HFFc6 (cell line): ENCODE data around the gene SAPCD2. TPM values are rescaled to one million over a fixed set of nuclear protein-coding genes. Genes with fewer than 3 reads are reported as not detected.

Experiments used
- DNase-seq: peaks from one replicate; pipeline ENCODE4 v3.0.0-alpha.2; 2018
- H3K27ac Mint-ChIP-seq: 2 replicates; pipeline ENCODE4 v1.8.0; 2020; ENCODE audit warnings: mild to moderate bottlenecking, mixed read lengths
- H3K27me3 Mint-ChIP-seq: 2 replicates; pipeline ENCODE4 v1.8.0; 2021; ENCODE audit warnings: mild to moderate bottlenecking, moderate library complexity, mixed read lengths; ENCODE audit not compliant: insufficient read depth
- H3K36me3 Mint-ChIP-seq: 2 replicates; pipeline ENCODE4 v1.8.0; 2021; ENCODE audit warnings: low read depth, mixed read lengths
- H3K4me1 Mint-ChIP-seq: 2 replicates; pipeline ENCODE4 v1.8.0; 2020; ENCODE audit warnings: low read depth, mixed read lengths
- H3K4me3 Mint-ChIP-seq: 2 replicates; pipeline ENCODE4 v1.8.0; 2020; ENCODE audit warnings: mild to moderate bottlenecking, moderate library complexity, mixed read lengths
- H3K9me3 Mint-ChIP-seq: 2 replicates; pipeline ENCODE4 v1.8.0; 2020; ENCODE audit warnings: mild to moderate bottlenecking, mixed read lengths
- total RNA-seq, 6 experiments: library from RNA; stranded (reverse); fragmentation: NEBNext Ultra II Directional; extraction: Animal tissue kit (Norgen Biotek cat#: 25700); gene quantifications; 2 replicates in 1 of 6; 3 replicates in 5 of 6; pipeline ENCODE4 v1.2.3, GENCODE V29; 2021
- TF ChIP-seq, protein P1 (sequence below): fragments of 200-600 bp; sonication (generic); IDR thresholded peaks from 2 replicates; pipeline ENCODE4 v1.5.0; 2021; ENCODE audit warnings: antibody characterized with exemption, mild to moderate bottlenecking

The SAPCD2 gene
- total RNA-seq, 6 experiments from 2014 or later = 7.7 to 14.8 (median 11.3) TPM

DNA sequence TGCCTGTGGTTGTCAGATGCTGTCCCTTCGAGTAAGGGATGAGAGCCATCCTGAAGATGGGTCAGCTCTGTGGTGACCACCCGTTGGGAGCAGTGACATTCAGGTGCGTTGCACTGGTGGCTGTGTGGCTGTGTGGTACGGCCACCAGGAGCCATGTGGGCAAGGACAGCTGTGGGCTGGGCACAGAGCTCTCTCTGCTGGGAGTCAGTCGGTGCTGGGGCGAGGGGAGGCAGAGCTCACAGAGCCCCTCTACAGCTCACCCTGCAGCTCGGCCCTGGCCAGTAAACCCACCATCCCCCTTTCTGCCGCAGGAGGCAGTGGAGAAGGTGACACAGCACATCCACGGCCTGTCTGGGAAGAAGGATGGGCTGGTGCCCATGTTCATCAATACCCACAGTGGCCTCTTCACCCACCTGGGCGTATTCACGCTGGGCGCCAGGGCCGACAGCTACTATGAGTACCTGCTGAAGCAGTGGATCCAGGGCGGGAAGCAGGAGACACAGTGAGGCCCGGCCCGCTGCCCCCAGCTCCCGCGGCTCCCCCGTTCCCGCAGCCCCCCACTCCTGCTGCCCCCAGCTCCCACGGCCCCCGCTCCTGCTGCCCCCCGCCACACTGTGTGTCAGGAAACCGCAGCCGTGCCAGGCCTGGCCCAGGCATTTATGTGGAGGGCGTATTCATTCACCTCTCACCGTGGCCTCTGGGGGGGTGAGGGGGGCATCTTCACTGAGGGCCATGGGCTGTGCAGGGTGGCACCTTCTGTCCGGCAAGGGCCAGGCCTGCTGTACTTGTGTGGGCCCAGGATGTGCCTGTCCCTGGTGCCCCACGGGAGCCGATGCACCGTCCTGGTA is 35.7 kb upstream of the SAPCD2 start:
- Mint-ChIP-seq H3K27me3 (no peaks in the 10 kb centered on the region; the same call in none of the 2 replicates), H3K4me1 (no peaks in the 10 kb centered on the region), H3K36me3 (peaks cover 9% of the 10 kb centered on the region), H3K27ac (no peak overlapping the region), H3K4me3 (no peak overlapping the region), H3K9me3 (no peaks in the 10 kb centered on the region)
- TF ChIP-seq, protein P1, sequence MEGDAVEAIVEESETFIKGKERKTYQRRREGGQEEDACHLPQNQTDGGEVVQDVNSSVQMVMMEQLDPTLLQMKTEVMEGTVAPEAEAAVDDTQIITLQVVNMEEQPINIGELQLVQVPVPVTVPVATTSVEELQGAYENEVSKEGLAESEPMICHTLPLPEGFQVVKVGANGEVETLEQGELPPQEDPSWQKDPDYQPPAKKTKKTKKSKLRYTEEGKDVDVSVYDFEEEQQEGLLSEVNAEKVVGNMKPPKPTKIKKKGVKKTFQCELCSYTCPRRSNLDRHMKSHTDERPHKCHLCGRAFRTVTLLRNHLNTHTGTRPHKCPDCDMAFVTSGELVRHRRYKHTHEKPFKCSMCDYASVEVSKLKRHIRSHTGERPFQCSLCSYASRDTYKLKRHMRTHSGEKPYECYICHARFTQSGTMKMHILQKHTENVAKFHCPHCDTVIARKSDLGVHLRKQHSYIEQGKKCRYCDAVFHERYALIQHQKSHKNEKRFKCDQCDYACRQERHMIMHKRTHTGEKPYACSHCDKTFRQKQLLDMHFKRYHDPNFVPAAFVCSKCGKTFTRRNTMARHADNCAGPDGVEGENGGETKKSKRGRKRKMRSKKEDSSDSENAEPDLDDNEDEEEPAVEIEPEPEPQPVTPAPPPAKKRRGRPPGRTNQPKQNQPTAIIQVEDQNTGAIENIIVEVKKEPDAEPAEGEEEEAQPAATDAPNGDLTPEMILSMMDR = no peak
- no peak for DNase-seq

- H3K36me3 Mint-ChIP-seq = peaks cover 18% of the 10 kb centered on the region
- TF ChIP-seq, protein P1 = no peak
- no peaks in the 10 kb centered on the region for H3K4me1 Mint-ChIP-seq
- H3K4me3 Mint-ChIP-seq = no peak overlapping the region
- H3K9me3 Mint-ChIP-seq = no peaks in the 10 kb centered on the region
- no peaks in the 10 kb centered on the region; the same call in none of the 2 replicates for H3K27me3 Mint-ChIP-seq
- no peak for DNase-seq
- no peak overlapping the region for H3K27ac Mint-ChIP-seq
Measured at GRCh38 chr9:137103206-137103999, 33.0 kb upstream of the SAPCD2 start.

- DNase-seq = no peak
- no peaks in the 10 kb centered on the region; the same call in 1 of the 2 replicates for H3K27me3 Mint-ChIP-seq
- TF ChIP-seq, protein P1 = no peak
- H3K9me3 Mint-ChIP-seq = no peaks in the 10 kb centered on the region
- no peak overlapping the region for H3K4me3 Mint-ChIP-seq
- peaks cover 19% of the 10 kb centered on the region for H3K36me3 Mint-ChIP-seq
- H3K27ac Mint-ChIP-seq = no peak overlapping the region
- no peaks in the 10 kb centered on the region for H3K4me1 Mint-ChIP-seq
Measured at GRCh38 chr9:137099231-137099630, 28.9 kb upstream of the SAPCD2 start.

GRCh38 chr9:137097761-137098462 is 27.6 kb upstream of the SAPCD2 start:
- Mint-ChIP-seq H3K36me3 (peaks cover 22% of the 10 kb centered on the region), H3K27ac (no peak overlapping the region), H3K4me3 (no peak overlapping the region), H3K4me1 (no peaks in the 10 kb centered on the region), H3K9me3 (no peaks in the 10 kb centered on the region), H3K27me3 (no peaks in the 10 kb centered on the region)
- no peak for DNase-seq
- TF ChIP-seq, protein P1 = no peak

DNA sequence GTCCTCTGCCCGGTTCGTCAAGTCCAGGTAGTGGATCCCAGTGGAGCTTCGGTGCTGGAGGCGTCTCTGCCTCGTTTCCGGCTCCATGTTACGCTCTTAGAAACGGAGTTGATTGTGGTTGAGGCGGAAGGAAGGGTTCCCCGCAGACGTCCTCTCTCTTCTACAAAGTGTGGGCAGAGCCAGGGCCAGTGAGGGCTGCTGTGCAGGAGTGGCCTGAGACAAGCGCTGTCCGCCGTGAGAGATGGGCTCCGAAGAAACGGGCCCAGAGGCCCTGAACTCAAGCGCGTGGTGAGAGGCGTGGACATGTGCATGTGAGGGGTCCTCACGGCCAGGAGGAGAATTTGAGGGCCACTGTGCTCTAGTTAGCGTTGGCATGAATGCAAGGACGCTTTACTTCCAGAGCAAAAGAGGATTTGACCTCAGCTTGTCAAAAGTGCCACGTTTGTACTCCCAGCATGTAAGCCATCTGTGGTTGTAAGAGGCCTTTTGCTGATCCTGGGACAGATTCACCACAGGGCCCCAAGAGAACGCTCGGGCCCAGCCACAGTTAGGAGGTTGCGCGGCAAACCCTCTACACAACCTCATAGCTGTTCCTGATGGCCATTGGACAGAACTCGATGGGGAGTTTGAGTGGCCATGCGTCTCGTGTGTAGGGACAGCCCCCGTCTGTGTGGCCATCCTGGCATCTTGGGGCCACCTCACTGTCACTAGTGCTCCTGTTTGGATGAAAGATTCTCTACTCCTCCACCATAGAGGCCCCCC is 26.6 kb upstream of the SAPCD2 start:
- no peaks in the 10 kb centered on the region for H3K4me1 Mint-ChIP-seq
- H3K36me3 Mint-ChIP-seq = peaks cover 22% of the 10 kb centered on the region

More for the DNA sequence above, 26.6 kb upstream of the SAPCD2 start:
- no peak overlapping the region for H3K27ac Mint-ChIP-seq
- no peak overlapping the region for H3K4me3 Mint-ChIP-seq
- H3K9me3 Mint-ChIP-seq = no peaks in the 10 kb centered on the region
- TF ChIP-seq, protein P1 = no peak
- no peaks in the 10 kb centered on the region for H3K27me3 Mint-ChIP-seq
- no peak for DNase-seq
